K562 (cell line): ENCODE measurements around the gene ABCA8. TPM values are rescaled to one million over a fixed set of nuclear protein-coding genes. Genes with fewer than 3 reads are reported as not detected.

Experiments
- CBFA2T2 ChIP-seq: fragments of 450-650 bp; conservative IDR thresholded peaks from 2 replicates; pipeline ENCODE4 v1.6.1; 2017; ENCODE audit warnings: mild to moderate bottlenecking
- CBX1 ChIP-seq: sonication (generic); IDR thresholded peaks from 2 replicates; pipeline ENCODE4 v1.6.1; 2016; ENCODE audit warnings: antibody characterized with exemption, low read depth, mild to moderate bottlenecking
- ELF4 ChIP-seq: fragments of 450-650 bp; formaldehyde crosslinking; IDR thresholded peaks from 2 replicates; pipeline ENCODE4 v1.4.0; 2022; ENCODE audit warnings: missing genetic modification characterization
- FOXA1 ChIP-seq: fragments of 450-650 bp; IDR thresholded peaks from 2 replicates; pipeline ENCODE4 v1.6.1; 2016; ENCODE audit warnings: mild to moderate bottlenecking, borderline replicate concordance
- FOXO4 ChIP-seq: fragments of 450-650 bp; formaldehyde crosslinking; IDR thresholded peaks from 2 replicates; pipeline ENCODE4 v1.4.0; 2020; ENCODE audit warnings: mild to moderate bottlenecking, moderate library complexity
- HMBOX1 ChIP-seq: sonication (generic); IDR thresholded peaks from 2 replicates; pipeline ENCODE4 v1.6.1; 2016
- KDM1A ChIP-seq, 2 experiments: fragments of 450-650 bp; IDR thresholded peaks; 2 replicates each; pipeline ENCODE4 v1.6.1; 2016; ENCODE audit warnings: mild to moderate bottlenecking in 2 of 2
- KLF13 ChIP-seq: fragments of 450-650 bp; IDR thresholded peaks from 2 replicates; pipeline ENCODE4 v1.6.1; 2016; ENCODE audit warnings: missing genetic modification characterization, low read depth, mild to moderate bottlenecking, missing compliant biosample characterization, moderate library complexity, borderline replicate concordance
- MAFK ChIP-seq: IDR thresholded peaks from 2 replicates; pipeline ENCODE4 v1.6.1; 2011; ENCODE audit warnings: low read length, improper control_type of control experiment
- NFATC3 ChIP-seq: fragments of 450-650 bp; IDR thresholded peaks from 2 replicates; pipeline ENCODE4 v1.6.1; 2017; ENCODE audit warnings: mild to moderate bottlenecking
- NR2F6 ChIP-seq: fragments of 450-650 bp; formaldehyde crosslinking; IDR thresholded peaks from 2 replicates; pipeline ENCODE4 v1.4.0; 2020; ENCODE audit warnings: mild to moderate bottlenecking
- RBM22 ChIP-seq: fragments of 200-400 bp; formaldehyde crosslinking; IDR thresholded peaks from 2 replicates; pipeline ENCODE4 v1.6.1; 2018; ENCODE audit warnings: low read length, low read depth; ENCODE audit not compliant: poor library complexity, severe bottlenecking
- SMAD2 ChIP-seq: fragments of 150-350 bp; IDR thresholded peaks from 2 replicates; pipeline ENCODE4 v1.6.1; 2014; ENCODE audit warnings: low read depth, mild to moderate bottlenecking, low read length
- SMARCA4 ChIP-seq: fragments of 450-650 bp; IDR thresholded peaks from 2 replicates; pipeline ENCODE4 v1.6.1; 2016
- SNAPC5 ChIP-seq: fragments of 250-450 bp; sonication (Bioruptor Pico); IDR thresholded peaks from 2 replicates; pipeline ENCODE4 v1.8.0; 2021; ENCODE audit warnings: moderate library complexity, mild to moderate bottlenecking, inconsistent platforms
- ZNF57 ChIP-seq: fragments of 450-650 bp; formaldehyde crosslinking; IDR thresholded peaks from 2 replicates; pipeline ENCODE4 v1.4.0; 2020; ENCODE audit warnings: mild to moderate bottlenecking, moderate library complexity
- polyA plus RNA-seq, 8 experiments: library from polyadenylated mRNA; depleted of rRNA in 4 of 8; stranded (reverse) in 5 of 8; unstranded in 3 of 8; fragments of >200 nt; fragmentation: Nextera tagmentation in 2 of 8; fragmentation: Illumina TruSeq in 1 of 8; extraction: Ambion mirVana in 2 of 8; extraction: Trizol in 1 of 8; gene quantifications; 2 replicates each; pipeline versions ENCODE4 v1.2.1 to v1.2.3, GENCODE V29; 2011 to 2014; ENCODE audit warnings: inconsistent platforms in 1 of 8, missing spikeins in 1 of 8
- total RNA-seq, 7 experiments: library from RNA; depleted of rRNA in 6 of 7; stranded (reverse); fragments of >200 nt in 6 of 7; fragmentation: Illumina TruSeq in 2 of 7; extraction: Trizol in 2 of 7; gene quantifications; 2 replicates each; pipeline versions ENCODE4 v1.2.1 to v1.2.3, GENCODE V29; 2011 to 2021; ENCODE audit warnings: low replicate concordance in 1 of 7
- TF ChIP-seq, protein P1 (sequence below): sonication (generic); formaldehyde crosslinking; IDR thresholded peaks from 2 replicates; pipeline ENCODE4 v1.8.0; 2023; ENCODE audit warnings: missing genetic modification reagents, mild to moderate bottlenecking, borderline replicate concordance
- TF ChIP-seq, protein P2 (sequence below): fragments of 450-650 bp; IDR thresholded peaks from 2 replicates; pipeline ENCODE4 v1.7.1; 2018; ENCODE audit warnings: mild to moderate bottlenecking, low read depth; ENCODE audit not compliant: partially characterized antibody

ABCA8 gene
- total and polyA plus RNA-seq, 9 of the 15 experiments (the other 6 are each of a cell fraction or from before 2014, with no cell fraction given): 1.8 to 13.2 (median 12.0) TPM

DNA sequence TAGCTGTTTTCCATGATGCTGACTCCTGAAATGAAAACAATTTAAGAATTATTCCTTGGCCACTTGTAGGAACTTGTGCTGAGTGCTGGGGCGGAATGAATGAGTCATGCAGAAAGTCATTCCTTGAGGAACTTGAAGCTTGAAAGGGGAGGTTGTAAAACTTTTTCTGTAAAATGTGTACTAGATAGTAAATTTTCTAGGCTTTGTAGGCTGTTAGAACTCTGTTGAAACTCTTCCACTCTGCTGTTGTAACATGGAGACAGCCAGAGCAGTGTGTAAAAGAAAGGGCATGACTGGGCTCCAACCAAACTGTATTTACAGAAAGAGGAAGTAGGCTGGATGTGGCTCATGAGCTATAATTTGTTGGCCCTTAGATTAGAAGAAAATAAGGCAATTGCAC is 46.1 kb downstream of the ABCA8 start (continued):
- TF ChIP-seq SMARCA4: peak; percentile 67; the same call in 1 of the 2 replicates
- no peak for TF ChIP-seq KDM1A (IDR thresholded peaks at IDR 0.05)
- no peak for TF ChIP-seq CBX1
- peak; percentile 58; the same call in 1 of the 2 replicates for TF ChIP-seq NFATC3
- no peak for TF ChIP-seq ELF4 (CRISPR knock-in tag)
- no peak for TF ChIP-seq CBFA2T2
- TF ChIP-seq NR2F6 (CRISPR knock-in tag): no peak
- TF ChIP-seq KLF13: no peak
- TF ChIP-seq SMAD2: no peak
- TF ChIP-seq MAFK: no peak
- no peak for TF ChIP-seq RBM22
- TF ChIP-seq, protein P1, sequence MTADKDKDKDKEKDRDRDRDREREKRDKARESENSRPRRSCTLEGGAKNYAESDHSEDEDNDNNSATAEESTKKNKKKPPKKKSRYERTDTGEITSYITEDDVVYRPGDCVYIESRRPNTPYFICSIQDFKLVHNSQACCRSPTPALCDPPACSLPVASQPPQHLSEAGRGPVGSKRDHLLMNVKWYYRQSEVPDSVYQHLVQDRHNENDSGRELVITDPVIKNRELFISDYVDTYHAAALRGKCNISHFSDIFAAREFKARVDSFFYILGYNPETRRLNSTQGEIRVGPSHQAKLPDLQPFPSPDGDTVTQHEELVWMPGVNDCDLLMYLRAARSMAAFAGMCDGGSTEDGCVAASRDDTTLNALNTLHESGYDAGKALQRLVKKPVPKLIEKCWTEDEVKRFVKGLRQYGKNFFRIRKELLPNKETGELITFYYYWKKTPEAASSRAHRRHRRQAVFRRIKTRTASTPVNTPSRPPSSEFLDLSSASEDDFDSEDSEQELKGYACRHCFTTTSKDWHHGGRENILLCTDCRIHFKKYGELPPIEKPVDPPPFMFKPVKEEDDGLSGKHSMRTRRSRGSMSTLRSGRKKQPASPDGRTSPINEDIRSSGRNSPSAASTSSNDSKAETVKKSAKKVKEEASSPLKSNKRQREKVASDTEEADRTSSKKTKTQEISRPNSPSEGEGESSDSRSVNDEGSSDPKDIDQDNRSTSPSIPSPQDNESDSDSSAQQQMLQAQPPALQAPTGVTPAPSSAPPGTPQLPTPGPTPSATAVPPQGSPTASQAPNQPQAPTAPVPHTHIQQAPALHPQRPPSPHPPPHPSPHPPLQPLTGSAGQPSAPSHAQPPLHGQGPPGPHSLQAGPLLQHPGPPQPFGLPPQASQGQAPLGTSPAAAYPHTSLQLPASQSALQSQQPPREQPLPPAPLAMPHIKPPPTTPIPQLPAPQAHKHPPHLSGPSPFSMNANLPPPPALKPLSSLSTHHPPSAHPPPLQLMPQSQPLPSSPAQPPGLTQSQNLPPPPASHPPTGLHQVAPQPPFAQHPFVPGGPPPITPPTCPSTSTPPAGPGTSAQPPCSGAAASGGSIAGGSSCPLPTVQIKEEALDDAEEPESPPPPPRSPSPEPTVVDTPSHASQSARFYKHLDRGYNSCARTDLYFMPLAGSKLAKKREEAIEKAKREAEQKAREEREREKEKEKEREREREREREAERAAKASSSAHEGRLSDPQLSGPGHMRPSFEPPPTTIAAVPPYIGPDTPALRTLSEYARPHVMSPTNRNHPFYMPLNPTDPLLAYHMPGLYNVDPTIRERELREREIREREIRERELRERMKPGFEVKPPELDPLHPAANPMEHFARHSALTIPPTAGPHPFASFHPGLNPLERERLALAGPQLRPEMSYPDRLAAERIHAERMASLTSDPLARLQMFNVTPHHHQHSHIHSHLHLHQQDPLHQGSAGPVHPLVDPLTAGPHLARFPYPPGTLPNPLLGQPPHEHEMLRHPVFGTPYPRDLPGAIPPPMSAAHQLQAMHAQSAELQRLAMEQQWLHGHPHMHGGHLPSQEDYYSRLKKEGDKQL (CRISPR knock-in tag): no peak
- TF ChIP-seq HMBOX1: no peak
- TF ChIP-seq SNAPC5: no peak
- TF ChIP-seq, protein P2, sequence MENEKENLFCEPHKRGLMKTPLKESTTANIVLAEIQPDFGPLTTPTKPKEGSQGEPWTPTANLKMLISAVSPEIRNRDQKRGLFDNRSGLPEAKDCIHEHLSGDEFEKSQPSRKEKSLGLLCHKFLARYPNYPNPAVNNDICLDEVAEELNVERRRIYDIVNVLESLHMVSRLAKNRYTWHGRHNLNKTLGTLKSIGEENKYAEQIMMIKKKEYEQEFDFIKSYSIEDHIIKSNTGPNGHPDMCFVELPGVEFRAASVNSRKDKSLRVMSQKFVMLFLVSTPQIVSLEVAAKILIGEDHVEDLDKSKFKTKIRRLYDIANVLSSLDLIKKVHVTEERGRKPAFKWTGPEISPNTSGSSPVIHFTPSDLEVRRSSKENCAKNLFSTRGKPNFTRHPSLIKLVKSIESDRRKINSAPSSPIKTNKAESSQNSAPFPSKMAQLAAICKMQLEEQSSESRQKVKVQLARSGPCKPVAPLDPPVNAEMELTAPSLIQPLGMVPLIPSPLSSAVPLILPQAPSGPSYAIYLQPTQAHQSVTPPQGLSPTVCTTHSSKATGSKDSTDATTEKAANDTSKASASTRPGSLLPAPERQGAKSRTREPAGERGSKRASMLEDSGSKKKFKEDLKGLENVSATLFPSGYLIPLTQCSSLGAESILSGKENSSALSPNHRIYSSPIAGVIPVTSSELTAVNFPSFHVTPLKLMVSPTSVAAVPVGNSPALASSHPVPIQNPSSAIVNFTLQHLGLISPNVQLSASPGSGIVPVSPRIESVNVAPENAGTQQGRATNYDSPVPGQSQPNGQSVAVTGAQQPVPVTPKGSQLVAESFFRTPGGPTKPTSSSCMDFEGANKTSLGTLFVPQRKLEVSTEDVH: no peak
- no peak for TF ChIP-seq ZNF57 (CRISPR knock-in tag)
- TF ChIP-seq FOXA1: no peak
- TF ChIP-seq FOXO4: no peak
